Measurements from ENCODE around the gene A3GALT2. TPM values are rescaled to one million over a fixed set of nuclear protein-coding genes. Genes with fewer than 3 reads are reported as not detected.
A peak's percentile ranks its signal among the peaks of the same experiment; 100 is the strongest.

The A3GALT2 gene
- total RNA-seq, 1 experiment from 2014 or later: not detected

DNA sequence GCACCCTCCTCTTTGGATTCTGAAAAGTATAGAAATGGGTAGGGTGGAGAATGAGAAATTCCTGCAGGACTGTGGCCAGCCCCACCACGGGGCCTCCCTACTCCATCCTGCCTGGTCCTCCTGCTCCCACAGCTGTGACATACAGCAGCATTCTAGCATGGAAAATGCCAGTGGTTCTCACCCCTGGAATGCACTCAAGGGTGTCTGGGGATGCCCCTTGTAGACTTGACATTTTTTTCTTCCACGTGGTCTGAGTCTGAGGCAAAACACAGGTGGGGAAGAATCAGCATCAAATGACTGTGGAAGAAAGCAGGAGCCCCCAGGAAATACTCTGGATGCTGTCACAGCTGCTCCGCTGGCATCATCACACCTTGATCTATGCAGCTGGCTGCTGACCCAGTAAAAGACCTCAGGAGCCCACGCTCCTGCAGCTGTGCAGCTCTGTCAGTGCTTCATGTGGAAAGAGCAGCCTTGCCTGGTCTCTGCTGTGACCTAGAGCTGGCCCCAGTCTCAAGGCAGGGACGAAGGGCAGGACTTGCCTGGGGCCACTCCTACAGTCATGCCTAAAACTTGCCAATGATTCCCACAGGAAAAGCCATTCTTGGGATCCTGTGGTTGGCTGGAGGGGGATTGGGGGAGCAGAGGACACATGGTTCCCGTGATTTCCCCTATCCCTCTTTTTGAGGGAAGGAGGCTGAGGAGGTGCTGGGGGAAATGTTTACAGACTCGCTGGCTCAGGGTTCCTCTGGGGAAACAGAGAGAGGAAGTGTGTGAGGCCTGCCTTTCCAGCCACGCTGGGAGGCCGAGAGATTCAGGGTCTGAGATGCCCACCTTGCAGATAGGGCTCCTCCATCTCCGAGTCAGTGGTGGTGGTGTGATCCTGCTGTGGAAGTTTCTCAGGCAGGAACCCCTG lies 10.8 kb upstream of the A3GALT2 start:
- no peak overlapping the region for H3K4me3 Mint-ChIP-seq (ENCODE audit: unreplicated experiment)
- no peak for DNase-seq (ENCODE audit: unreplicated experiment)
- peaks cover 94% of the 10 kb centered on the region for H3K36me3 Mint-ChIP-seq (ENCODE audit: insufficient read depth, unreplicated experiment)
- no TSS peak for BruUV-seq (replicated peaks)
- peaks cover 69% of the 10 kb centered on the region for H3K4me1 Mint-ChIP-seq (ENCODE audit: insufficient read depth, unreplicated experiment)
- no peaks in the 10 kb centered on the region for H3K9me3 Mint-ChIP-seq (ENCODE audit: unreplicated experiment)
- no peaks in the 10 kb centered on the region for H3K27me3 Mint-ChIP-seq (ENCODE audit: insufficient read depth, unreplicated experiment)
- TF ChIP-seq, protein P1, sequence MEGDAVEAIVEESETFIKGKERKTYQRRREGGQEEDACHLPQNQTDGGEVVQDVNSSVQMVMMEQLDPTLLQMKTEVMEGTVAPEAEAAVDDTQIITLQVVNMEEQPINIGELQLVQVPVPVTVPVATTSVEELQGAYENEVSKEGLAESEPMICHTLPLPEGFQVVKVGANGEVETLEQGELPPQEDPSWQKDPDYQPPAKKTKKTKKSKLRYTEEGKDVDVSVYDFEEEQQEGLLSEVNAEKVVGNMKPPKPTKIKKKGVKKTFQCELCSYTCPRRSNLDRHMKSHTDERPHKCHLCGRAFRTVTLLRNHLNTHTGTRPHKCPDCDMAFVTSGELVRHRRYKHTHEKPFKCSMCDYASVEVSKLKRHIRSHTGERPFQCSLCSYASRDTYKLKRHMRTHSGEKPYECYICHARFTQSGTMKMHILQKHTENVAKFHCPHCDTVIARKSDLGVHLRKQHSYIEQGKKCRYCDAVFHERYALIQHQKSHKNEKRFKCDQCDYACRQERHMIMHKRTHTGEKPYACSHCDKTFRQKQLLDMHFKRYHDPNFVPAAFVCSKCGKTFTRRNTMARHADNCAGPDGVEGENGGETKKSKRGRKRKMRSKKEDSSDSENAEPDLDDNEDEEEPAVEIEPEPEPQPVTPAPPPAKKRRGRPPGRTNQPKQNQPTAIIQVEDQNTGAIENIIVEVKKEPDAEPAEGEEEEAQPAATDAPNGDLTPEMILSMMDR (IDR thresholded peaks at IDR 0.05; ENCODE audit: unreplicated experiment): no peak
- ChIA-PET CTCF (interaction anchor here (0.6 to 3.4 kb wide), 4 partner anchors 8 to 124 kb away, joined by 3 to 16 read pairs (median 4); no protein-coding TSS in a partner anchor), POLR2A (interaction anchor here (0.5 to 4.7 kb wide), 5 partner anchors 8 to 1528 kb away, joined by 3 to 67 read pairs (median 3); partner anchors contain the start of gene SMIM12)
- intact Hi-C loops (cut with micrococcal nuclease): no loop called here
- peak overlapping the region; percentile 86 for H3K27ac Mint-ChIP-seq (ENCODE audit: low read depth, unreplicated experiment)

DNA sequence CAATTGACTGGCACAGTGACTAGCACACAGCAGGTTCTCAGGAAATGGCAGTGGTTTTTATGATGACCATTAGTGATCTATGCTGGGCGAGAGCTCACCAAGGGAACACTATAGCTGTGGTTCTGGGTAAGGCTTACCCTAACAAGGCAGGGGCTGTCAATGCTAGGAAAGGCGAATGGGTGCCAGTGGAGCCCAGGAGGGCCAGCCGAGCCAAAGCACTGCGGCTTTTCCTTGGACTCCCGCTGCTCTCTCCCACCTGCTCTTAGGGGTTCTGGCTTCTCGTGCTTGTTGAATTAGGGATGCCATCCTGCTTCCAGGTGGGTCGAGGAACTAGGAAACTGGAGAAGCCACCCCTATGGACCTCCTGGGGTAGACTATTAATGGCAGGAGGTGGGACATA lies 10.0 kb upstream of the A3GALT2 start:
- Mint-ChIP-seq H3K36me3 (ENCODE audit: insufficient read depth, unreplicated experiment) (peaks cover 95% of the 10 kb centered on the region), H3K4me3 (ENCODE audit: unreplicated experiment) (no peak overlapping the region), H3K4me1 (ENCODE audit: insufficient read depth, unreplicated experiment) (peaks cover 72% of the 10 kb centered on the region), H3K9me3 (ENCODE audit: unreplicated experiment) (no peaks in the 10 kb centered on the region), H3K27me3 (ENCODE audit: insufficient read depth, unreplicated experiment) (no peaks in the 10 kb centered on the region), H3K27ac (ENCODE audit: low read depth, unreplicated experiment) (no peak overlapping the region)
- intact Hi-C loops (cut with micrococcal nuclease): no loop called here
- BruUV-seq (replicated peaks): no TSS peak
- TF ChIP-seq, protein P1 (IDR thresholded peaks at IDR 0.05; ENCODE audit: unreplicated experiment): no peak
- no peak for DNase-seq (ENCODE audit: unreplicated experiment)
- CTCF ChIA-PET: interaction anchor here (0.6 to 3.4 kb wide), 7 partner anchors 9 to 140 kb away, joined by 3 to 21 read pairs (median 5); no protein-coding TSS in a partner anchor
- POLR2A ChIA-PET: interaction anchor here (0.5 to 4.7 kb wide), 5 partner anchors 9 to 1529 kb away, joined by 3 to 67 read pairs (median 3); partner anchors contain the start of gene SMIM12

- no TSS peak for BruUV-seq (replicated peaks)
- TF ChIP-seq, protein P1 (IDR thresholded peaks at IDR 0.05; ENCODE audit: unreplicated experiment): no peak
- Mint-ChIP-seq H3K36me3 (ENCODE audit: insufficient read depth, unreplicated experiment) (peaks cover 98% of the 10 kb centered on the region), H3K4me1 (ENCODE audit: insufficient read depth, unreplicated experiment) (peaks cover 77% of the 10 kb centered on the region), H3K27ac (ENCODE audit: low read depth, unreplicated experiment) (no peak overlapping the region), H3K27me3 (ENCODE audit: insufficient read depth, unreplicated experiment) (no peaks in the 10 kb centered on the region), H3K9me3 (ENCODE audit: unreplicated experiment) (no peaks in the 10 kb centered on the region), H3K4me3 (ENCODE audit: unreplicated experiment) (no peak overlapping the region)
- no peak for DNase-seq (ENCODE audit: unreplicated experiment)
- intact Hi-C loops (cut with micrococcal nuclease): no loop called here
- POLR2A ChIA-PET: interaction anchor here (0.6 to 4.7 kb wide), 5 partner anchors 10 to 359 kb away, joined by 3 to 67 read pairs (median 4); no protein-coding TSS in a partner anchor
- CTCF ChIA-PET: interaction anchor here (0.9 to 3.4 kb wide), 5 partner anchors 9 to 140 kb away, joined by 5 to 21 read pairs (median 7); no protein-coding TSS in a partner anchor
Observed at GRCh38 chr1:33330361-33330890, 9.5 kb upstream of the A3GALT2 start.

Measured in MCF 10A (cell line).